Keratinocyte (primary cell): ENCODE measurements around the gene RAB3B.

Experiments used
- EZH2 ChIP-seq: IDR thresholded peaks from one replicate; pipeline ENCODE4 v1.6.1; 2012; ENCODE audit warnings: inconsistent platforms, mild to moderate bottlenecking, low read length, moderate library complexity
- TF ChIP-seq, protein P1 (sequence below), 3 experiments: IDR thresholded peaks in 1 of 3; conservative IDR thresholded peaks in 1 of 3; optimal IDR thresholded peaks in 1 of 3; 2 replicates in 2 of 3; 3 replicates in 1 of 3; pipeline versions ENCODE3 to v1.5.1; 2011; ENCODE audit warnings: low read length in 3 of 3, mild to moderate bottlenecking in 3 of 3, moderate library complexity in 2 of 3, control low read depth in 1 of 3, inconsistent platforms in 1 of 3; ENCODE audit not compliant: insufficient read depth in 2 of 3; ENCODE audit errors: extremely low read depth in 1 of 3

- TF ChIP-seq, protein P1, sequence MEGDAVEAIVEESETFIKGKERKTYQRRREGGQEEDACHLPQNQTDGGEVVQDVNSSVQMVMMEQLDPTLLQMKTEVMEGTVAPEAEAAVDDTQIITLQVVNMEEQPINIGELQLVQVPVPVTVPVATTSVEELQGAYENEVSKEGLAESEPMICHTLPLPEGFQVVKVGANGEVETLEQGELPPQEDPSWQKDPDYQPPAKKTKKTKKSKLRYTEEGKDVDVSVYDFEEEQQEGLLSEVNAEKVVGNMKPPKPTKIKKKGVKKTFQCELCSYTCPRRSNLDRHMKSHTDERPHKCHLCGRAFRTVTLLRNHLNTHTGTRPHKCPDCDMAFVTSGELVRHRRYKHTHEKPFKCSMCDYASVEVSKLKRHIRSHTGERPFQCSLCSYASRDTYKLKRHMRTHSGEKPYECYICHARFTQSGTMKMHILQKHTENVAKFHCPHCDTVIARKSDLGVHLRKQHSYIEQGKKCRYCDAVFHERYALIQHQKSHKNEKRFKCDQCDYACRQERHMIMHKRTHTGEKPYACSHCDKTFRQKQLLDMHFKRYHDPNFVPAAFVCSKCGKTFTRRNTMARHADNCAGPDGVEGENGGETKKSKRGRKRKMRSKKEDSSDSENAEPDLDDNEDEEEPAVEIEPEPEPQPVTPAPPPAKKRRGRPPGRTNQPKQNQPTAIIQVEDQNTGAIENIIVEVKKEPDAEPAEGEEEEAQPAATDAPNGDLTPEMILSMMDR (optimal IDR thresholded peaks at IDR 0.05 in 1 of 3, IDR thresholded peaks at IDR 0.05 in 1 of 3, conservative IDR thresholded peaks at IDR 0.05 in 1 of 3; ENCODE audit: extremely low read depth in 1 of 3, insufficient read depth in 2 of 3, low read length in 3 of 3): no peak
- TF ChIP-seq EZH2: no peak
Measured at GRCh38 chr1:52034050-52034384, 43.5 kb upstream of the RAB3B start.
